SK-N-SH (cell line): Measurements from ENCODE around the gene LDAH. TPM values are rescaled to one million over a fixed set of nuclear protein-coding genes. Genes with fewer than 3 reads are reported as not detected.

Source experiments
- CTCF ChIA-PET: fragments of 300-600, 350-600 bp; formaldehyde crosslinking; extraction: SDS; loops from one replicate; lab custom pipeline; 2021; lab: Yijun Ruan, JAX
- POLR2A ChIA-PET: fragments of 350-600 bp; sonication (Branson Sonifier 250); formaldehyde crosslinking; extraction: SDS; loops from one replicate; lab custom pipeline; 2020; ENCODE audit warnings: antibody characterized with exemption, inconsistent platforms; lab: Yijun Ruan, JAX
- DNase-seq: peaks from one replicate; pipeline ENCODE4 v3.0.0; 2012
- H2AFZ ChIP-seq: fragments of 200-600 bp; sonication (generic); 2 replicates; pipeline ENCODE4 v1.8.1; 2016; ENCODE audit warnings: antibody characterized with exemption, mild to moderate bottlenecking, low read depth
- H3F3A ChIP-seq: fragments of 200-600 bp; sonication (generic); replicated peaks from 2 replicates; pipeline ENCODE3; 2016; ENCODE audit warnings: antibody characterized with exemption, mild to moderate bottlenecking; ENCODE audit not compliant: insufficient read depth
- H3K27ac ChIP-seq, 2 experiments: fragments of 200-500 bp in 1 of 2; fragments of 200-600 bp in 1 of 2; sonication (Bioruptor generic) in 1 of 2; sonication (generic), shearing (Covaris generic) in 1 of 2; 2 replicates each; pipeline versions ENCODE4 v1.5.1 to v1.6.1; 2014 to 2016; ENCODE audit warnings: low read depth in 2 of 2, inconsistent platforms in 1 of 2, low read length in 1 of 2, mild to moderate bottlenecking in 1 of 2, mixed read lengths in 1 of 2
- H3K27me3 ChIP-seq: fragments of 200-600 bp; sonication (generic), shearing (Covaris generic); 2 replicates; pipeline ENCODE4 v1.6.1; 2016; ENCODE audit warnings: mixed run types; ENCODE audit not compliant: insufficient read depth
- H3K36me3 ChIP-seq, 2 experiments: fragments of 200-500 bp in 1 of 2; fragments of 200-600 bp in 1 of 2; sonication (Bioruptor generic) in 1 of 2; sonication (generic) in 1 of 2; replicated peaks in 1 of 2; 2 replicates each; pipeline versions ENCODE3 to v1.5.1; 2014 to 2016; ENCODE audit warnings: low read length in 1 of 2, mild to moderate bottlenecking in 1 of 2; ENCODE audit not compliant: insufficient read depth in 2 of 2, control insufficient read depth in 1 of 2
- H3K4me1 ChIP-seq, 2 experiments: fragments of 200-500 bp in 1 of 2; fragments of 200-600 bp in 1 of 2; sonication (Bioruptor generic) in 1 of 2; sonication (generic), shearing (Covaris generic) in 1 of 2; 2 replicates each; pipeline versions ENCODE4 v1.5.1 to v1.6.1; 2014 to 2016; ENCODE audit warnings: low read depth in 1 of 2, low read length in 1 of 2, mixed run types in 1 of 2; ENCODE audit not compliant: insufficient read depth in 2 of 2, control insufficient read depth in 1 of 2
- H3K4me2 ChIP-seq: fragments of 200-600 bp; sonication (generic), shearing (Covaris generic); 2 replicates; pipeline ENCODE4 v1.6.1; 2017; ENCODE audit warnings: mixed run types
- H3K4me3 ChIP-seq, 2 experiments: fragments of 200-500 bp in 1 of 2; fragments of 200-600 bp in 1 of 2; sonication (Bioruptor generic) in 1 of 2; sonication (generic), shearing (Covaris generic) in 1 of 2; 2 replicates each; pipeline versions ENCODE4 v1.5.1 to v1.8.1; 2014 to 2016; ENCODE audit warnings: low read depth in 2 of 2, inconsistent platforms in 1 of 2, low read length in 1 of 2, mild to moderate bottlenecking in 1 of 2, mixed read lengths in 1 of 2, moderate library complexity in 1 of 2
- H3K79me2 ChIP-seq: fragments of 200-600 bp; sonication (generic); 2 replicates; pipeline ENCODE4 v1.8.1; 2017; ENCODE audit warnings: mild to moderate bottlenecking; ENCODE audit not compliant: insufficient read depth
- H3K9ac ChIP-seq: fragments of 200-600 bp; sonication (generic); 2 replicates; pipeline ENCODE4 v1.6.1; 2017; ENCODE audit warnings: mixed run types
- H3K9me2 ChIP-seq: fragments of 200-600 bp; sonication (generic); 2 replicates; pipeline ENCODE4 v1.6.1; 2017; ENCODE audit warnings: mixed run types
- H3K9me3 ChIP-seq: fragments of 200-600 bp; sonication (generic); 2 replicates; pipeline ENCODE4 v1.6.1; 2017; ENCODE audit warnings: mixed run types, mild to moderate bottlenecking, moderate library complexity
- H4K20me1 ChIP-seq: fragments of 200-600 bp; sonication (generic); 2 replicates; pipeline ENCODE4 v1.6.1; 2017; ENCODE audit warnings: mild to moderate bottlenecking, mixed run types; ENCODE audit not compliant: insufficient read depth
- FOXJ3 ChIP-seq: sonication (generic); formaldehyde crosslinking; IDR thresholded peaks from 2 replicates; pipeline ENCODE4 v1.5.1; 2020; ENCODE audit warnings: mild to moderate bottlenecking, missing genetic modification reagents
- GATA2 ChIP-seq: sonication (generic); formaldehyde crosslinking; IDR thresholded peaks from 2 replicates; pipeline ENCODE4 v1.5.0; 2020; ENCODE audit warnings: mild to moderate bottlenecking, missing genetic modification reagents
- JUND ChIP-seq: IDR thresholded peaks from 2 replicates; pipeline ENCODE4 v1.4.0; 2012
- MXI1 ChIP-seq: IDR thresholded peaks from 2 replicates; pipeline ENCODE4 v1.6.1; 2012; ENCODE audit warnings: mild to moderate bottlenecking, low read depth, low read length, improper control_type of control experiment
- NFIC ChIP-seq: IDR thresholded peaks from 2 replicates; pipeline ENCODE4 v1.4.0; 2012; ENCODE audit warnings: borderline replicate concordance
- NRF1 ChIP-seq: IDR thresholded peaks from 2 replicates; pipeline ENCODE4 v1.6.1; 2012; ENCODE audit warnings: low read depth, mild to moderate bottlenecking, low read length
- RAD21 ChIP-seq: IDR thresholded peaks from 2 replicates; pipeline ENCODE4 v1.6.1; 2012; ENCODE audit warnings: mild to moderate bottlenecking, low read length
- RXRA ChIP-seq: IDR thresholded peaks from 2 replicates; pipeline ENCODE4 v1.4.0; 2012; ENCODE audit warnings: low read depth, mild to moderate bottlenecking, borderline replicate concordance
- TAF1 ChIP-seq: IDR thresholded peaks from 2 replicates; pipeline ENCODE4 v1.6.1; 2012; ENCODE audit warnings: low read depth, mild to moderate bottlenecking, low read length, moderate library complexity, borderline replicate concordance
- TCF12 ChIP-seq: IDR thresholded peaks from 2 replicates; pipeline ENCODE4 v1.4.0; 2012
- TEAD4 ChIP-seq: IDR thresholded peaks from 2 replicates; pipeline ENCODE4 v1.4.0; 2012; ENCODE audit warnings: mild to moderate bottlenecking, borderline replicate concordance; ENCODE audit not compliant: insufficient read depth
- WGBS: methylation state at CpG from one replicate; pipeline ENCODE4 v1.1.6; 2017; ENCODE audit warnings: low lambda C conversion rate; 5-methylcytosine and 5-hydroxymethylcytosine counted together
- polyA plus RNA-seq, 3 experiments: library from polyadenylated mRNA; depleted of rRNA; stranded (reverse); fragments of >200 nt; gene quantifications; 2 replicates each; pipeline ENCODE4 v1.2.3, GENCODE V29; 2012
- TF ChIP-seq, protein P1 (sequence below): IDR thresholded peaks from 2 replicates; pipeline ENCODE4; 2012
- TF ChIP-seq, protein P2 (sequence below): IDR thresholded peaks from 2 replicates; pipeline ENCODE4 v1.4.0; 2012; ENCODE audit warnings: low read depth, borderline replicate concordance

Gene LDAH
- polyA plus RNA-seq, 1 of the 3 experiments (the other 2 are of a cell fraction) = 12.7 TPM

DNA sequence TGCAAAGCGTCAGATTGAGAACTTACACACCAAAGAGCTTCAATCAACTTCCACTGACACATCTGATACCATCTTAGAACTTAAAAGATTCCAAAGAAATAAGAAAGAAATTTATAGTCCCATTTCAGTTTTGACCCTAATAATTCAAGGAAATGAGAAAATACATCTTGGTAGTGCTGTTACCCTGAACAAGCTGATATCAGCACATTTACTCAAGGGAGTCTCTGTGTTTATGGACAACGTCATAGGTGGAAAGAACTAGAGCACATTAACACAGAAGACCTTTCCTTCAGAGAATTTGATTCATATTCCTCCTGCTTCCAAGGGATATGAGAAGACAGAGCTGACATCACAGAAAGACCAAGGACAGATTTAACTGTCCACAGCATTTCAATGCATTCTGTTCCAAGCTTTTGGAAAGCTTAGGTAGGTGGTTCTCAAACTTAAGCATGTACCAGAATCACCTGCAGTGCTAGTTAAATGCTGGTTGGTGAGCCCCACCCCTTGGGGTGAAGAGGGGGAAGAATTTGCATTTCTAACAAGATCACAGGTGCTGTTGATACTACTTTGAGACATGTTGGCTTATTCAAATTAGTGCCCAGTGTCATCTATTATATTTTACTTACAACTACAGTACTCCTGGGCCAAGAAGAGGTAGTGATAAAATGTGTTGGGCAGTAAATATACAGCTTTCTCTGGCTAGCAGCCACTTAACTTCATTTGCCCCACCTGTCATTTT, 59.8 kb downstream of the LDAH start:
- H3K9me3 ChIP-seq = no peaks in the 10 kb centered on the region
- TF ChIP-seq JUND = no peak
- no peaks in the 10 kb centered on the region for H3K4me1 ChIP-seq
- no peak overlapping the region for H3K9ac ChIP-seq
- H3K27ac ChIP-seq = no peak overlapping the region
- no peak overlapping the region for H3K4me3 ChIP-seq
- no peaks in the 10 kb centered on the region for H4K20me1 ChIP-seq
- no peaks in the 10 kb centered on the region for H3K9me2 ChIP-seq
- ChIA-PET CTCF (interaction anchor here (0.6 to 7.8 kb wide), 4 partner anchors 9 to 330 kb away, joined by 3 to 66 read pairs (median 4); no protein-coding TSS in a partner anchor), POLR2A (no interaction called here)
- DNase-seq = no peak
- no peaks in the 10 kb centered on the region for H3K27me3 ChIP-seq
- H3K36me3 ChIP-seq = peaks cover 4 to 42% of the 10 kb centered on the region in 2 experiments
- no peaks in the 10 kb centered on the region for H3F3A ChIP-seq
- H3K4me2 ChIP-seq = no peak overlapping the region
- H3K79me2 ChIP-seq = no peaks in the 10 kb centered on the region
- H2AFZ ChIP-seq = no peak overlapping the region
- WGBS = 87% methylated on average over 2 of the region's 2 CpGs

DNA sequence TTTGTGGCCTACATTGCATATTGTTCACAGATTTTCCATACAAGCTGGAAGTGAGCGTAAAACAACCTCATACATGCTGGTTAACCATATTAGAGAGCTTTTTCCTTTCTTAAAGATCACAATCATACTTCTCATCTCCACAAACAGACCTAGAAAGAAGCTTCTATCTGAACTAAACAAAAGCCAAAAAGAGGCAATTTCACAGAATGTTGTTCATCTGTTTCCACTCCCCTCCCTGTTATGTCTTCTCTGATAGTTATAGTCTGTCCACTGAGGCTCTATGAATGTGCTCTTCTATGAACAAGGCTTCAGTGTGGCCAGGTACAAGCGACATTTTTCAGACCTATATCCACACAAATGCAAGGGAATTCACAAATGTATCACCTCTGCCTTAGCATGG, 63.4 kb downstream of the LDAH start:
- no peaks in the 10 kb centered on the region for H3K9me2 ChIP-seq
- H3K9me3 ChIP-seq = no peaks in the 10 kb centered on the region
- H3F3A ChIP-seq = no peaks in the 10 kb centered on the region
- H3K4me1 ChIP-seq = no peaks in the 10 kb centered on the region
- H3K27me3 ChIP-seq = no peaks in the 10 kb centered on the region
- ChIA-PET CTCF (interaction anchor here (1.0 to 5.6 kb wide), 7 partner anchors 11 to 203 kb away, joined by 3 to 30 read pairs (median 6); no protein-coding TSS in a partner anchor), POLR2A (no interaction called here)
- DNase-seq = no peak
- no peak for TF ChIP-seq MXI1
- TF ChIP-seq, protein P1, sequence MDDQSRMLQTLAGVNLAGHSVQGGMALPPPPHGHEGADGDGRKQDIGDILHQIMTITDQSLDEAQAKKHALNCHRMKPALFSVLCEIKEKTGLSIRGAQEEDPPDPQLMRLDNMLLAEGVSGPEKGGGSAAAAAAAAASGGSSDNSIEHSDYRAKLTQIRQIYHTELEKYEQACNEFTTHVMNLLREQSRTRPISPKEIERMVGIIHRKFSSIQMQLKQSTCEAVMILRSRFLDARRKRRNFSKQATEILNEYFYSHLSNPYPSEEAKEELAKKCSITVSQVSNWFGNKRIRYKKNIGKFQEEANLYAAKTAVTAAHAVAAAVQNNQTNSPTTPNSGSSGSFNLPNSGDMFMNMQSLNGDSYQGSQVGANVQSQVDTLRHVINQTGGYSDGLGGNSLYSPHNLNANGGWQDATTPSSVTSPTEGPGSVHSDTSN = no peak
- no peak for TF ChIP-seq NFIC
- no peak for TF ChIP-seq FOXJ3 (CRISPR knock-in tag)
- no peak for TF ChIP-seq TEAD4
- TF ChIP-seq TAF1 = no peak
- no peak for TF ChIP-seq TCF12
- no peak for TF ChIP-seq NRF1
- TF ChIP-seq, protein P2, sequence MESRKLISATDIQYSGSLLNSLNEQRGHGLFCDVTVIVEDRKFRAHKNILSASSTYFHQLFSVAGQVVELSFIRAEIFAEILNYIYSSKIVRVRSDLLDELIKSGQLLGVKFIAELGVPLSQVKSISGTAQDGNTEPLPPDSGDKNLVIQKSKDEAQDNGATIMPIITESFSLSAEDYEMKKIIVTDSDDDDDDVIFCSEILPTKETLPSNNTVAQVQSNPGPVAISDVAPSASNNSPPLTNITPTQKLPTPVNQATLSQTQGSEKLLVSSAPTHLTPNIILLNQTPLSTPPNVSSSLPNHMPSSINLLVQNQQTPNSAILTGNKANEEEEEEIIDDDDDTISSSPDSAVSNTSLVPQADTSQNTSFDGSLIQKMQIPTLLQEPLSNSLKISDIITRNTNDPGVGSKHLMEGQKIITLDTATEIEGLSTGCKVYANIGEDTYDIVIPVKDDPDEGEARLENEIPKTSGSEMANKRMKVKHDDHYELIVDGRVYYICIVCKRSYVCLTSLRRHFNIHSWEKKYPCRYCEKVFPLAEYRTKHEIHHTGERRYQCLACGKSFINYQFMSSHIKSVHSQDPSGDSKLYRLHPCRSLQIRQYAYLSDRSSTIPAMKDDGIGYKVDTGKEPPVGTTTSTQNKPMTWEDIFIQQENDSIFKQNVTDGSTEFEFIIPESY = no peak
- no peak for TF ChIP-seq RXRA
- TF ChIP-seq GATA2 (CRISPR knock-in tag) = no peak
- TF ChIP-seq JUND = no peak
- no peak for TF ChIP-seq RAD21
- H3K27ac ChIP-seq = no peak overlapping the region
- peaks cover 4 to 28% of the 10 kb centered on the region in 2 experiments for H3K36me3 ChIP-seq
- 96% methylated on average over 2 of the region's 2 CpGs for WGBS
- H3K9ac ChIP-seq = no peak overlapping the region
- no peak overlapping the region for H3K4me2 ChIP-seq
- H3K4me3 ChIP-seq = no peak overlapping the region
- no peaks in the 10 kb centered on the region for H4K20me1 ChIP-seq
- no peaks in the 10 kb centered on the region for H3K79me2 ChIP-seq
- H2AFZ ChIP-seq = no peak overlapping the region
